Uterus (tissue), 2 donors: ENCODE results near the gene STAG1.
"Not testable (repeated sequence)": the region's sequence is repeated elsewhere in the genome, so short reads cannot be mapped to it uniquely, and the experiment has no call there.

Experiments
- CTCF ChIP-seq, 4 experiments: fragments of 200-600 bp in 2 of 4; fragments of 450-650 bp in 2 of 4; sonication (generic) in 2 of 4; IDR thresholded peaks; one replicate each; pipeline ENCODE4 v1.5.1; 2016 to 2019; ENCODE audit warnings: antibody characterized with exemption in 4 of 4, mild to moderate bottlenecking in 2 of 4, moderate library complexity in 1 of 4
- POLR2A ChIP-seq, 2 donors: fragments of 450-650 bp; IDR thresholded peaks; one replicate each; pipeline ENCODE4 v1.6.1; 2016; ENCODE audit warnings: antibody characterized with exemption in 2 of 2, mild to moderate bottlenecking in 1 of 2, moderate library complexity in 1 of 2

- not testable (repeated sequence) for TF ChIP-seq CTCF, POLR2A (IDR thresholded peaks at IDR 0.05)
Observed at GRCh38 chr3:136758160-136759102, 6.3 kb upstream of the STAG1 start.
